Measurements from ENCODE around the gene CORO1C. TPM values are rescaled to one million over a fixed set of nuclear protein-coding genes. Genes with fewer than 3 reads are reported as not detected.
A peak's percentile ranks its signal among the peaks of the same experiment; 100 is the strongest.
"Not testable (repeated sequence)": the region's sequence is repeated elsewhere in the genome, so short reads cannot be mapped to it uniquely, and the experiment has no call there.

The CORO1C gene
- total RNA-seq, 1 donor from 2014 or later, result 380 TPM

- peaks cover 36% of the 10 kb centered on the region for H3K4me1 Mint-ChIP-seq (ENCODE audit: unreplicated experiment)
- no peaks in the 10 kb centered on the region for H3K9me3 Mint-ChIP-seq (ENCODE audit: unreplicated experiment)
- TF ChIP-seq, protein P1, sequence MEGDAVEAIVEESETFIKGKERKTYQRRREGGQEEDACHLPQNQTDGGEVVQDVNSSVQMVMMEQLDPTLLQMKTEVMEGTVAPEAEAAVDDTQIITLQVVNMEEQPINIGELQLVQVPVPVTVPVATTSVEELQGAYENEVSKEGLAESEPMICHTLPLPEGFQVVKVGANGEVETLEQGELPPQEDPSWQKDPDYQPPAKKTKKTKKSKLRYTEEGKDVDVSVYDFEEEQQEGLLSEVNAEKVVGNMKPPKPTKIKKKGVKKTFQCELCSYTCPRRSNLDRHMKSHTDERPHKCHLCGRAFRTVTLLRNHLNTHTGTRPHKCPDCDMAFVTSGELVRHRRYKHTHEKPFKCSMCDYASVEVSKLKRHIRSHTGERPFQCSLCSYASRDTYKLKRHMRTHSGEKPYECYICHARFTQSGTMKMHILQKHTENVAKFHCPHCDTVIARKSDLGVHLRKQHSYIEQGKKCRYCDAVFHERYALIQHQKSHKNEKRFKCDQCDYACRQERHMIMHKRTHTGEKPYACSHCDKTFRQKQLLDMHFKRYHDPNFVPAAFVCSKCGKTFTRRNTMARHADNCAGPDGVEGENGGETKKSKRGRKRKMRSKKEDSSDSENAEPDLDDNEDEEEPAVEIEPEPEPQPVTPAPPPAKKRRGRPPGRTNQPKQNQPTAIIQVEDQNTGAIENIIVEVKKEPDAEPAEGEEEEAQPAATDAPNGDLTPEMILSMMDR (IDR thresholded peaks at IDR 0.05; ENCODE audit: unreplicated experiment), result no peak
- H3K27ac Mint-ChIP-seq (ENCODE audit: unreplicated experiment), result no peak overlapping the region
- H3K36me3 Mint-ChIP-seq (ENCODE audit: low read depth, unreplicated experiment), result peaks cover 9% of the 10 kb centered on the region
- no peak for DNase-seq (ENCODE audit: low spot score)
- H3K4me3 Mint-ChIP-seq (ENCODE audit: unreplicated experiment), result no peak overlapping the region
- H3K27me3 Mint-ChIP-seq (ENCODE audit: unreplicated experiment), result peaks cover 11% of the 10 kb centered on the region
Measured at GRCh38 chr12:108635201-108635996, 95.9 kb downstream of the CORO1C start.

GRCh38 chr12:108634341-108634751 is 97.0 kb downstream of the CORO1C start:
- no peaks in the 10 kb centered on the region for H3K9me3 Mint-ChIP-seq (ENCODE audit: unreplicated experiment)
- peaks cover 9% of the 10 kb centered on the region for H3K27me3 Mint-ChIP-seq (ENCODE audit: unreplicated experiment)
- TF ChIP-seq, protein P1 (IDR thresholded peaks at IDR 0.05; ENCODE audit: unreplicated experiment), result no peak
- H3K4me3 Mint-ChIP-seq (ENCODE audit: unreplicated experiment), result no peak overlapping the region
- DNase-seq (ENCODE audit: low spot score), result no peak
- peaks cover 29% of the 10 kb centered on the region for H3K4me1 Mint-ChIP-seq (ENCODE audit: unreplicated experiment)
- peak overlapping the region; percentile 57 for H3K27ac Mint-ChIP-seq (ENCODE audit: unreplicated experiment)
- peaks cover 3% of the 10 kb centered on the region for H3K36me3 Mint-ChIP-seq (ENCODE audit: low read depth, unreplicated experiment)

- DNase-seq (ENCODE audit: low spot score), result no peak
- Mint-ChIP-seq H3K27me3 (ENCODE audit: unreplicated experiment) (peaks cover 9% of the 10 kb centered on the region), H3K9me3 (ENCODE audit: unreplicated experiment) (no peaks in the 10 kb centered on the region), H3K27ac (ENCODE audit: unreplicated experiment) (peak within 1 kb of the TSS; percentile 61), H3K36me3 (ENCODE audit: low read depth, unreplicated experiment) (no peaks in the 10 kb centered on the region), H3K4me1 (ENCODE audit: unreplicated experiment) (peaks cover 26% of the 10 kb centered on the region), H3K4me3 (ENCODE audit: unreplicated experiment) (no peak within 1 kb of the TSS)
- TF ChIP-seq, protein P1 (IDR thresholded peaks at IDR 0.05; ENCODE audit: unreplicated experiment), result no peak
Measured at GRCh38 chr12:108633534-108634248, 97.6 kb downstream of the CORO1C start, which contains the start of gene SELPLG. Gene SELPLG, minus strand, starts transcription at chr12:108633894. Its CDS starts 9,587 bp downstream, at chr12:108624307.

- Mint-ChIP-seq H3K27ac (ENCODE audit: unreplicated experiment) (peak overlapping the region; percentile 61), H3K4me1 (ENCODE audit: unreplicated experiment) (peaks cover 27% of the 10 kb centered on the region), H3K27me3 (ENCODE audit: unreplicated experiment) (peaks cover 9% of the 10 kb centered on the region), H3K4me3 (ENCODE audit: unreplicated experiment) (no peak overlapping the region), H3K9me3 (ENCODE audit: unreplicated experiment) (no peaks in the 10 kb centered on the region), H3K36me3 (ENCODE audit: low read depth, unreplicated experiment) (no peaks in the 10 kb centered on the region)
- TF ChIP-seq, protein P1 (IDR thresholded peaks at IDR 0.05; ENCODE audit: unreplicated experiment), result no peak
- DNase-seq (ENCODE audit: low spot score), result no peak
Measured at GRCh38 chr12:108633081-108633533, 98.2 kb downstream of the CORO1C start.

- peaks cover 23% of the 10 kb centered on the region for H3K4me1 Mint-ChIP-seq (ENCODE audit: unreplicated experiment)
- not testable (repeated sequence) for H3K9me3 Mint-ChIP-seq (ENCODE audit: unreplicated experiment); H3K4me3 Mint-ChIP-seq (ENCODE audit: unreplicated experiment); H3K36me3 Mint-ChIP-seq (ENCODE audit: low read depth, unreplicated experiment); DNase-seq (ENCODE audit: low spot score)
- peak overlapping the region; percentile 36 for H3K27ac Mint-ChIP-seq (ENCODE audit: unreplicated experiment)
- peaks cover 11% of the 10 kb centered on the region for H3K27me3 Mint-ChIP-seq (ENCODE audit: unreplicated experiment)
Measured at GRCh38 chr12:108631261-108631660, 100.1 kb downstream of the CORO1C start.
